HG02840 (cell line): ENCODE measurements around the gene VPS50.
A peak's percentile ranks its signal among the peaks of the same experiment; 100 is the strongest.

ENCODE experiments used
- ATAC-seq: cut with Tn5 transposase; IDR thresholded peaks from one replicate; pipeline ENCODE4 v1.9.1; 2021; ENCODE audit warnings: mild to moderate bottlenecking, moderate library complexity, moderate number of reproducible peaks; ENCODE audit not compliant: unreplicated experiment, low FRiP score

Gene VPS50

GRCh38 chr7:93231799-93232672 lies at the start of gene VPS50:
TSS of gene VPS50 (plus strand) at chr7:93232366. CDS start at chr7:93232468, 102 bp downstream.
- peak; percentile 100 for ATAC-seq

GRCh38 chr7:93185303-93186027 lies 46.7 kb upstream of the VPS50 start:
- no peak for ATAC-seq

GRCh38 chr7:93188870-93189634 lies 43.1 kb upstream of the VPS50 start:
- ATAC-seq = no peak

- ATAC-seq = no peak
These were observed 37.8 kb upstream of the VPS50 start for GRCh38 chr7:93194386-93194785.

- no peak for ATAC-seq
These were observed 35.8 kb upstream of the VPS50 start for GRCh38 chr7:93196336-93196735.

- no peak for ATAC-seq
These were observed 33.7 kb upstream of the VPS50 start for GRCh38 chr7:93198472-93198871.

- ATAC-seq = no peak
These were observed 29.4 kb upstream of the VPS50 start for GRCh38 chr7:93202594-93203250.

GRCh38 chr7:93203496-93203895 lies 28.7 kb upstream of the VPS50 start:
- ATAC-seq = no peak

GRCh38 chr7:93205046-93205445 lies 27.1 kb upstream of the VPS50 start:
- no peak for ATAC-seq

GRCh38 chr7:93211228-93211818 lies 20.8 kb upstream of the VPS50 start:
- no peak for ATAC-seq

- no peak for ATAC-seq
These were observed 19.3 kb upstream of the VPS50 start for GRCh38 chr7:93212881-93213280.

- ATAC-seq = no peak
These were observed 13.0 kb upstream of the VPS50 start for GRCh38 chr7:93218997-93219827.

- ATAC-seq = no peak
These were observed 12.3 kb upstream of the VPS50 start for GRCh38 chr7:93219868-93220267.

GRCh38 chr7:93226310-93226709 lies 5.9 kb upstream of the VPS50 start, which contains the start of gene HEPACAM2:
TSS of gene HEPACAM2 (minus strand) at chr7:93226469.
- ATAC-seq = no peak

- ATAC-seq = no peak
These were observed 3.9 kb upstream of the VPS50 start for GRCh38 chr7:93228302-93228701.

- no peak for ATAC-seq
These were observed 907 bp upstream of the VPS50 start for GRCh38 chr7:93231259-93231658.

- ATAC-seq = no peak
These were observed 480 bp downstream of the VPS50 start for GRCh38 chr7:93232673-93233018.

GRCh38 chr7:93235541-93235940 lies 3.4 kb downstream of the VPS50 start:
- no peak for ATAC-seq

GRCh38 chr7:93238131-93238530 lies 6.0 kb downstream of the VPS50 start:
- ATAC-seq = no peak
